NCI-H2196 (cell line): ENCODE data around the gene ARID3A.
"Not testable (repeated sequence)": the region's sequence is repeated elsewhere in the genome, so short reads cannot be mapped to it uniquely, and the experiment has no call there.

ENCODE experiments used
- DNase-seq: peaks from one replicate; lab custom pipeline; 2025; ENCODE audit not compliant: unreplicated experiment; lab: John Stamatoyannopoulos, UW

Gene ARID3A

GRCh38 chr19:1014161-1015060, 88.6 kb downstream of the ARID3A start:
- DNase-seq: no peak

- no peak for DNase-seq
Measured at GRCh38 chr19:1015061-1015781, 89.4 kb downstream of the ARID3A start.

GRCh38 chr19:1015782-1016646, 90.2 kb downstream of the ARID3A start:
- DNase-seq: no peak

GRCh38 chr19:1016647-1017114, 90.8 kb downstream of the ARID3A start:
- no peak for DNase-seq

- DNase-seq: no peak
Measured at GRCh38 chr19:1017115-1017905, 91.5 kb downstream of the ARID3A start.

GRCh38 chr19:1017906-1018305, 92.1 kb downstream of the ARID3A start:
- no peak for DNase-seq

- no peak for DNase-seq
Measured at GRCh38 chr19:1018393-1018792, 92.6 kb downstream of the ARID3A start.

GRCh38 chr19:1018932-1019615, 93.2 kb downstream of the ARID3A start:
- DNase-seq: no peak

- DNase-seq: no peak
Measured at GRCh38 chr19:1019616-1019961, 93.8 kb downstream of the ARID3A start.

GRCh38 chr19:1019980-1020867, 94.4 kb downstream of the ARID3A start:
- DNase-seq: no peak

- peak; percentile 97 for DNase-seq
Measured at GRCh38 chr19:1020868-1021425, 95.1 kb downstream of the ARID3A start, which contains the start of gene TMEM259. TSS of gene TMEM259 (minus strand) at chr19:1021123. CDS start at chr19:1020996, 127 bp downstream.

- not testable (repeated sequence) for DNase-seq
Measured at GRCh38 chr19:1023883-1024188, 98.0 kb downstream of the ARID3A start.

- not testable (repeated sequence) for DNase-seq
Measured at GRCh38 chr19:1025080-1025479, 99.2 kb downstream of the ARID3A start.
